ENCODE measurements around the gene PRKG1.

The PRKG1 gene

DNA sequence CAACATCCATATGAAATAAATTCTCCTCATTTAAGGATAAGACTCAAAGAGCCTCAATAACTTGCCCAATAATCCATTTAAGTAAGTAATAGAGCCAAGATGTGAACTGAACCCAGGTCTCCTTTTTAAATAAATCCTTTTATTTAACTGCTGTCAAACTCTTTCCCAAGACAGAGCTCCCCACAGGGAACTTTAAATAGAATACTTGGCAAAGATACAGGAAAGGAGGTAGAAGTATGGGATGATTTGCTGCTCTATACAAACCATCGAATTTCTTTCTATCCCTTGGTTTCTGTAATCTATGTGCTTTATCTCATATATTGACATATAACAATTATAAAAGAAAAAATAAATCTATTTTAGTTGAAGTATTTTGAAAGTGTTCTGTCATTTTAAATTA, 329.2 kb downstream of the PRKG1 start:
- Histone ChIP-seq H3K27ac (ENCODE audit: low read length) (no peak overlapping the region), H3K4me3 (ENCODE audit: low read depth in 1 of 2, low read length in 2 of 2) (no peak overlapping the region), H3K36me3 (ENCODE audit: insufficient read depth, low read length) (no peaks in the 10 kb centered on the region), H3K9ac (ENCODE audit: low read depth, low read length) (no peak overlapping the region), H3K9me3 (ENCODE audit: insufficient read depth, low read length, severe bottlenecking) (no peaks in the 10 kb centered on the region), H3K27me3 (ENCODE audit: insufficient read depth, low read length, poor library complexity) (no peaks in the 10 kb centered on the region), H3K4me2 (ENCODE audit: insufficient read depth, low read length) (no peak overlapping the region), H3K79me2 (ENCODE audit: insufficient read depth, low read length) (no peaks in the 10 kb centered on the region), H2AFZ (ENCODE audit: low read depth, low read length) (no peak overlapping the region), H4K20me1 (ENCODE audit: insufficient read depth, low read length) (no peaks in the 10 kb centered on the region), H3K4me1 (ENCODE audit: insufficient read depth, low read length) (no peaks in the 10 kb centered on the region)
- DNase-seq, result no peak
- no peak for ATAC-seq (ENCODE audit: insufficient read depth, low read depth)
- TF ChIP-seq EZH2 (IDR thresholded peaks at IDR 0.05; ENCODE audit: borderline replicate concordance, low read depth, low read length, severe bottlenecking), result no peak
- TF ChIP-seq, protein P1, sequence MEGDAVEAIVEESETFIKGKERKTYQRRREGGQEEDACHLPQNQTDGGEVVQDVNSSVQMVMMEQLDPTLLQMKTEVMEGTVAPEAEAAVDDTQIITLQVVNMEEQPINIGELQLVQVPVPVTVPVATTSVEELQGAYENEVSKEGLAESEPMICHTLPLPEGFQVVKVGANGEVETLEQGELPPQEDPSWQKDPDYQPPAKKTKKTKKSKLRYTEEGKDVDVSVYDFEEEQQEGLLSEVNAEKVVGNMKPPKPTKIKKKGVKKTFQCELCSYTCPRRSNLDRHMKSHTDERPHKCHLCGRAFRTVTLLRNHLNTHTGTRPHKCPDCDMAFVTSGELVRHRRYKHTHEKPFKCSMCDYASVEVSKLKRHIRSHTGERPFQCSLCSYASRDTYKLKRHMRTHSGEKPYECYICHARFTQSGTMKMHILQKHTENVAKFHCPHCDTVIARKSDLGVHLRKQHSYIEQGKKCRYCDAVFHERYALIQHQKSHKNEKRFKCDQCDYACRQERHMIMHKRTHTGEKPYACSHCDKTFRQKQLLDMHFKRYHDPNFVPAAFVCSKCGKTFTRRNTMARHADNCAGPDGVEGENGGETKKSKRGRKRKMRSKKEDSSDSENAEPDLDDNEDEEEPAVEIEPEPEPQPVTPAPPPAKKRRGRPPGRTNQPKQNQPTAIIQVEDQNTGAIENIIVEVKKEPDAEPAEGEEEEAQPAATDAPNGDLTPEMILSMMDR (IDR thresholded peaks at IDR 0.05; ENCODE audit: borderline replicate concordance, extremely low read depth, low read length, poor library complexity, severe bottlenecking), result no peak

DNA sequence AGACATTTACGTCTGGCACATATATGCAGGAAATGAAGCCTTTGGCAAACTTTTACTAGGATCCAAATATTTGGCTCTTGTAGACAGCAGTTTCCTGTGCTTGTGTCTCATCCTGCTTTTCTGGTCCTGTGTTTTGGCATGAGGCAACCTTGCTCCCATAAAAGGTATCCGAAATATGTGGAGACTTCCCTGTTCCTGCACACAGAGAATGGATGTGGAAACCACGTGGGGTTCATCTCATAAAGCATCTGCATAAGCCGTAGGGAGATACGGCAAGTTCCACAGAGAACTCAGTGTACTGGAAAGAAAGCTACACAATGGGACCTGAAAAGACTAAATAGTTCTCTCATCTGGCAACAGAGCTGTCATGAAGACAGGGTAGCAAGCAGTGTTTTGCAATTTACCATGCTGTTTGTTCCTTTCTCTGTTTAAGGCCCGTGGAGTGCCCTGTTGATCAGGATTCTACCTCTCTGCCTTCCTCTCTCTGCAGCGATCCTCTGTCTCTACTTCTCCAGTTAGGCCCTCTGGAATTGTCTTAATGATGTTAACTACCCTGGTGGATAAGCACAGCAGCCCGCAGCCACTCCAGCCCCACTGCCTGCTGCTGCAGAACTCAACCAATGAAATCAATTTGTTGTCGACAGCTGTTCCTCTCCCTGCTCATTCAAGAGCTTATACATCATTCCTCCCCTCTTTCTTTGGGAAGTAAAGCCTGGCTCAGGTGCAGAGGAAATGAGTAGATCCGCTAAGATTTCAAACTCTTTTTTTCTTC, 331.5 kb downstream of the PRKG1 start:
- Histone ChIP-seq H3K4me2 (ENCODE audit: insufficient read depth, low read length) (no peak overlapping the region), H3K27me3 (ENCODE audit: insufficient read depth, low read length, poor library complexity) (no peaks in the 10 kb centered on the region), H3K4me1 (ENCODE audit: insufficient read depth, low read length) (no peaks in the 10 kb centered on the region), H3K27ac (ENCODE audit: low read length) (no peak overlapping the region), H3K36me3 (ENCODE audit: insufficient read depth, low read length) (no peaks in the 10 kb centered on the region), H4K20me1 (ENCODE audit: insufficient read depth, low read length) (no peaks in the 10 kb centered on the region), H3K79me2 (ENCODE audit: insufficient read depth, low read length) (no peaks in the 10 kb centered on the region), H3K9me3 (ENCODE audit: insufficient read depth, low read length, severe bottlenecking) (peaks cover 3% of the 10 kb centered on the region), H3K9ac (ENCODE audit: low read depth, low read length) (no peak overlapping the region), H3K4me3 (ENCODE audit: low read depth in 1 of 2, low read length in 2 of 2) (no peak overlapping the region), H2AFZ (ENCODE audit: low read depth, low read length) (no peak overlapping the region)
- no peak for DNase-seq
- TF ChIP-seq, protein P1 (IDR thresholded peaks at IDR 0.05; ENCODE audit: borderline replicate concordance, extremely low read depth, low read length, poor library complexity, severe bottlenecking), result no peak
- TF ChIP-seq EZH2 (IDR thresholded peaks at IDR 0.05; ENCODE audit: borderline replicate concordance, low read depth, low read length, severe bottlenecking), result no peak
- ATAC-seq (ENCODE audit: insufficient read depth, low read depth), result no peak

DNA sequence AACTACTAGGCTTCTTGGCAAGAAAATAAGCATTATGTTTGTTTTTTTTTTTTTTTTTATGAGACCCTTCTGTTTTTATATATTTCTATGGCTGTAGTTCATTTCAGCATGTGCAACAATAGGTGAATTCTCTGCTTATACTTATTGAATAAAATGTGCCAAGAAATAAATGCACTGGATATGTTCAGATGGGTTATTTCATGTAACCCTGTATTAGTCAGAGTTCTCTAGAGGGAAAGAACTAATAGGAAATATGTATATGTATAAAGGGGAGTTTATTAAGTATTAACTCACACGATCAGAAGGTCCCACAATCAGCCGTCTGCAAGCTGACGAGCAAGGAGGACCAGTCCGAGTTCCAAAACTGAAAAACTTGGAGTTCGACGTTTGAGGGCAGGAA, 332.3 kb downstream of the PRKG1 start:
- H4K20me1 ChIP-seq (ENCODE audit: insufficient read depth, low read length), result no peaks in the 10 kb centered on the region
- H3K9ac ChIP-seq (ENCODE audit: low read depth, low read length), result no peak overlapping the region
- H3K9me3 ChIP-seq (ENCODE audit: insufficient read depth, low read length, severe bottlenecking), result peaks cover 3% of the 10 kb centered on the region
- DNase-seq (no peak), ATAC-seq (ENCODE audit: insufficient read depth, low read depth) (no peak)
- H2AFZ ChIP-seq (ENCODE audit: low read depth, low read length), result no peak overlapping the region
- no peaks in the 10 kb centered on the region for H3K79me2 ChIP-seq (ENCODE audit: insufficient read depth, low read length)
- no peak overlapping the region for H3K4me3 ChIP-seq (ENCODE audit: low read depth in 1 of 2, low read length in 2 of 2)
- no peaks in the 10 kb centered on the region for H3K4me1 ChIP-seq (ENCODE audit: insufficient read depth, low read length)
- H3K36me3 ChIP-seq (ENCODE audit: insufficient read depth, low read length), result no peaks in the 10 kb centered on the region
- H3K4me2 ChIP-seq (ENCODE audit: insufficient read depth, low read length), result no peak overlapping the region
- TF ChIP-seq, protein P1 (IDR thresholded peaks at IDR 0.05; ENCODE audit: borderline replicate concordance, extremely low read depth, low read length, poor library complexity, severe bottlenecking), result no peak
- no peak for TF ChIP-seq EZH2 (IDR thresholded peaks at IDR 0.05; ENCODE audit: borderline replicate concordance, low read depth, low read length, severe bottlenecking)
- H3K27ac ChIP-seq (ENCODE audit: low read length), result no peak overlapping the region
- H3K27me3 ChIP-seq (ENCODE audit: insufficient read depth, low read length, poor library complexity), result no peaks in the 10 kb centered on the region
